ENCODE measurements around the gene LAMTOR2. TPM values are rescaled to one million over a fixed set of nuclear protein-coding genes. Genes with fewer than 3 reads are reported as not detected.

Gene LAMTOR2
- polyA plus RNA-seq, 1 donor from 2014 or later = 81.3 TPM

DNA sequence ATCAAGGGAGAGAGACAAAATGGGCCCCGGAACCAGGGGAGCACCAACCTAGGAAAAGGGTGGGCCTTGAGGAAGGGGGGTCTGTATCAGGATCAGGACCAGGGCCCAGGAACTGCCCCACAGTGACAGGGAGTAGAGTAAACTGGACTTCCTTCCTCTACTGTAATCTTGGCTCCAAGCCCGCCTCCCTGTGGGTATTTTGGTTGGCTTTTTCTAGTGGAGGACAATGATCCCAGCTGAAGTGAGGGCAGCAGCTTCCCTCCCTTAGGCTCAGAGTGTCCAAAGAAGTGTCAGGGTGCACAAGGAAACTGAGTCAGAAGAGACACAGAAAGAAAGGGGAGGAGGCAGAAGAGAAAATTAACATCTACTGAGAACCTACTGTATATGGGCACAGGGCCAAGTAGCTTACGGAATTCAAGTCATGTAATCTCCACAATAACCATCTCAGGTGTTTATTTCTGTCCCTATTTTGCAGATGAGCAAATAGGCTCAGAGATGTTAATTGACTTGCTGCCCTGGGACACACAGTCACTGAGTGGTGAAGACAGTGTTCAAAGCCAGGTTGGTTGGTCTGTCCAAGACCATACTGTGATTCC lies 5.8 kb upstream of the LAMTOR2 start:
- H3K4me2 ChIP-seq (ENCODE audit: low read length) = no peak overlapping the region
- H4K20me1 ChIP-seq (ENCODE audit: insufficient read depth) = no peaks in the 10 kb centered on the region
- no peak overlapping the region for H2AFZ ChIP-seq (ENCODE audit: low read depth, low read length)
- H3K79me2 ChIP-seq (replicated peaks; ENCODE audit: insufficient read depth, low read length) = peaks cover 14% of the 10 kb centered on the region
- H3K27me3 ChIP-seq (ENCODE audit: insufficient read depth, low read depth, low read length) = no peaks in the 10 kb centered on the region
- no peaks in the 10 kb centered on the region for H3K36me3 ChIP-seq (ENCODE audit: insufficient read depth, low read length)
- no peaks in the 10 kb centered on the region for H3F3A ChIP-seq (ENCODE audit: insufficient read depth, low read length, poor library complexity, severe bottlenecking)
- no peaks in the 10 kb centered on the region for H3K9me2 ChIP-seq (ENCODE audit: insufficient read depth, low read length)
- no peak overlapping the region for H3K27ac ChIP-seq (ENCODE audit: low read length)
- H3K9ac ChIP-seq (ENCODE audit: low read length) = no peak overlapping the region
- H3K9me3 ChIP-seq (ENCODE audit: low read length) = no peaks in the 10 kb centered on the region
- TF ChIP-seq MXI1 (conservative IDR thresholded peaks at IDR 0.05; ENCODE audit: poor library complexity, severe bottlenecking) = no peak
- no peak for TF ChIP-seq EZH2 (IDR thresholded peaks at IDR 0.05; ENCODE audit: borderline replicate concordance, insufficient read depth, low read length, poor library complexity, severe bottlenecking)
- no peak for TF ChIP-seq TAF1 (IDR thresholded peaks at IDR 0.05; ENCODE audit: low read depth)
- TF ChIP-seq POLR2AphosphoS5 (IDR thresholded peaks at IDR 0.05) = no peak
- TF ChIP-seq RAD21 (conservative IDR thresholded peaks at IDR 0.05) = no peak
- TF ChIP-seq SMC3 (conservative IDR thresholded peaks at IDR 0.05; ENCODE audit: poor library complexity) = no peak
- TF ChIP-seq EP300 (conservative IDR thresholded peaks at IDR 0.05; ENCODE audit: poor library complexity, severe bottlenecking) = no peak
- TF ChIP-seq, protein P1, sequence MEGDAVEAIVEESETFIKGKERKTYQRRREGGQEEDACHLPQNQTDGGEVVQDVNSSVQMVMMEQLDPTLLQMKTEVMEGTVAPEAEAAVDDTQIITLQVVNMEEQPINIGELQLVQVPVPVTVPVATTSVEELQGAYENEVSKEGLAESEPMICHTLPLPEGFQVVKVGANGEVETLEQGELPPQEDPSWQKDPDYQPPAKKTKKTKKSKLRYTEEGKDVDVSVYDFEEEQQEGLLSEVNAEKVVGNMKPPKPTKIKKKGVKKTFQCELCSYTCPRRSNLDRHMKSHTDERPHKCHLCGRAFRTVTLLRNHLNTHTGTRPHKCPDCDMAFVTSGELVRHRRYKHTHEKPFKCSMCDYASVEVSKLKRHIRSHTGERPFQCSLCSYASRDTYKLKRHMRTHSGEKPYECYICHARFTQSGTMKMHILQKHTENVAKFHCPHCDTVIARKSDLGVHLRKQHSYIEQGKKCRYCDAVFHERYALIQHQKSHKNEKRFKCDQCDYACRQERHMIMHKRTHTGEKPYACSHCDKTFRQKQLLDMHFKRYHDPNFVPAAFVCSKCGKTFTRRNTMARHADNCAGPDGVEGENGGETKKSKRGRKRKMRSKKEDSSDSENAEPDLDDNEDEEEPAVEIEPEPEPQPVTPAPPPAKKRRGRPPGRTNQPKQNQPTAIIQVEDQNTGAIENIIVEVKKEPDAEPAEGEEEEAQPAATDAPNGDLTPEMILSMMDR (IDR thresholded peaks at IDR 0.05; ENCODE audit: poor library complexity, severe bottlenecking) = no peak
- TF ChIP-seq, protein P2, sequence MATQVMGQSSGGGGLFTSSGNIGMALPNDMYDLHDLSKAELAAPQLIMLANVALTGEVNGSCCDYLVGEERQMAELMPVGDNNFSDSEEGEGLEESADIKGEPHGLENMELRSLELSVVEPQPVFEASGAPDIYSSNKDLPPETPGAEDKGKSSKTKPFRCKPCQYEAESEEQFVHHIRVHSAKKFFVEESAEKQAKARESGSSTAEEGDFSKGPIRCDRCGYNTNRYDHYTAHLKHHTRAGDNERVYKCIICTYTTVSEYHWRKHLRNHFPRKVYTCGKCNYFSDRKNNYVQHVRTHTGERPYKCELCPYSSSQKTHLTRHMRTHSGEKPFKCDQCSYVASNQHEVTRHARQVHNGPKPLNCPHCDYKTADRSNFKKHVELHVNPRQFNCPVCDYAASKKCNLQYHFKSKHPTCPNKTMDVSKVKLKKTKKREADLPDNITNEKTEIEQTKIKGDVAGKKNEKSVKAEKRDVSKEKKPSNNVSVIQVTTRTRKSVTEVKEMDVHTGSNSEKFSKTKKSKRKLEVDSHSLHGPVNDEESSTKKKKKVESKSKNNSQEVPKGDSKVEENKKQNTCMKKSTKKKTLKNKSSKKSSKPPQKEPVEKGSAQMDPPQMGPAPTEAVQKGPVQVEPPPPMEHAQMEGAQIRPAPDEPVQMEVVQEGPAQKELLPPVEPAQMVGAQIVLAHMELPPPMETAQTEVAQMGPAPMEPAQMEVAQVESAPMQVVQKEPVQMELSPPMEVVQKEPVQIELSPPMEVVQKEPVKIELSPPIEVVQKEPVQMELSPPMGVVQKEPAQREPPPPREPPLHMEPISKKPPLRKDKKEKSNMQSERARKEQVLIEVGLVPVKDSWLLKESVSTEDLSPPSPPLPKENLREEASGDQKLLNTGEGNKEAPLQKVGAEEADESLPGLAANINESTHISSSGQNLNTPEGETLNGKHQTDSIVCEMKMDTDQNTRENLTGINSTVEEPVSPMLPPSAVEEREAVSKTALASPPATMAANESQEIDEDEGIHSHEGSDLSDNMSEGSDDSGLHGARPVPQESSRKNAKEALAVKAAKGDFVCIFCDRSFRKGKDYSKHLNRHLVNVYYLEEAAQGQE (IDR thresholded peaks at IDR 0.05; ENCODE audit: borderline replicate concordance) = no peak
- H3K4me3 ChIP-seq (ENCODE audit: low read length) = no peak overlapping the region

DNA sequence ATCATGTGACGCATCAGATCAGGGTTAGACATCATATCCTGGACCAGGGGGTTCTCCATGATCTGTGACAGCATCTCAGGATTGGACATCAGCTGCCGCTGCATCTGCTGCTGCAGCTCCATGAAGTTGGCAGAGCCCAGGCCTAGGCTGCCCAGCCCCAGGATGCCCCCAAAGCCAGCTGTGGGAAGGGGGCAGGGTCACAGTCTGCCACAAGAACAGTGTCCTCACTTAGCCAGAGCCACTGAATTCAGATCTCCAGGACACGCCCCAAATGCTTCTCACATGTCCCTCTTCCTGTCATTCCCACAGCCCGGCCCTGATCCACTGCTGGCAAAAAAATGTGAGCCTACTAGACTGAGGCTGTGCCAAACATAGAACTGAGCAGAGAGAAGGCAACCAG lies 4.2 kb upstream of the LAMTOR2 start:
- no peak overlapping the region for H3K4me3 ChIP-seq (ENCODE audit: low read length)
- H3K79me2 ChIP-seq (replicated peaks; ENCODE audit: insufficient read depth, low read length) = peaks cover 20% of the 10 kb centered on the region
- no peak overlapping the region for H2AFZ ChIP-seq (ENCODE audit: low read depth, low read length)
- peaks cover 3% of the 10 kb centered on the region for H3F3A ChIP-seq (ENCODE audit: insufficient read depth, low read length, poor library complexity, severe bottlenecking)
- H3K27me3 ChIP-seq (ENCODE audit: insufficient read depth, low read depth, low read length) = no peaks in the 10 kb centered on the region
- H3K9ac ChIP-seq (ENCODE audit: low read length) = no peak overlapping the region
- no peaks in the 10 kb centered on the region for H3K9me3 ChIP-seq (ENCODE audit: low read length)
- no peak overlapping the region for H3K4me2 ChIP-seq (ENCODE audit: low read length)
- TF ChIP-seq, protein P1 (IDR thresholded peaks at IDR 0.05; ENCODE audit: poor library complexity, severe bottlenecking) = no peak
- TF ChIP-seq EP300 (conservative IDR thresholded peaks at IDR 0.05; ENCODE audit: poor library complexity, severe bottlenecking) (no peak), RAD21 (conservative IDR thresholded peaks at IDR 0.05) (no peak), TAF1 (IDR thresholded peaks at IDR 0.05; ENCODE audit: low read depth) (no peak), EZH2 (IDR thresholded peaks at IDR 0.05; ENCODE audit: borderline replicate concordance, insufficient read depth, low read length, poor library complexity, severe bottlenecking) (no peak), SMC3 (conservative IDR thresholded peaks at IDR 0.05; ENCODE audit: poor library complexity) (no peak), MXI1 (conservative IDR thresholded peaks at IDR 0.05; ENCODE audit: poor library complexity, severe bottlenecking) (no peak), POLR2AphosphoS5 (IDR thresholded peaks at IDR 0.05) (no peak)
- TF ChIP-seq, protein P2 (IDR thresholded peaks at IDR 0.05; ENCODE audit: borderline replicate concordance) = no peak
- no peaks in the 10 kb centered on the region for H3K36me3 ChIP-seq (ENCODE audit: insufficient read depth, low read length)
- H3K9me2 ChIP-seq (ENCODE audit: insufficient read depth, low read length) = no peaks in the 10 kb centered on the region
- no peak overlapping the region for H3K27ac ChIP-seq (ENCODE audit: low read length)
- no peaks in the 10 kb centered on the region for H4K20me1 ChIP-seq (ENCODE audit: insufficient read depth)
